Upper lobe of right lung (tissue), 1 donor: ENCODE measurements around the gene TTC6. TPM values are rescaled to one million over a fixed set of nuclear protein-coding genes. Genes with fewer than 3 reads are reported as not detected.

ENCODE experiments used
- ATAC-seq: fragments of 200-7000 bp; cut with Tn5 transposase; one replicate; pipeline ENCODE4 v1.9.1; 2020; ENCODE audit warnings: mild to moderate bottlenecking, moderate library complexity
- DNase-seq: peaks from one replicate; pipeline ENCODE4 v3.0.0-alpha.2; 2020
- H3K27ac ChIP-seq: fragments of 200-600 bp; one replicate; pipeline ENCODE4 v1.8.0; 2022
- H3K27me3 ChIP-seq: fragments of 200-600 bp; one replicate; pipeline ENCODE4 v1.8.0; 2022; ENCODE audit warnings: mild to moderate bottlenecking
- H3K36me3 ChIP-seq: fragments of 200-600 bp; one replicate; pipeline ENCODE4 v1.8.0; 2022
- H3K4me1 ChIP-seq: fragments of 200-600 bp; one replicate; pipeline ENCODE4 v1.8.0; 2022
- H3K4me3 ChIP-seq: fragments of 200-600 bp; one replicate; pipeline ENCODE4 v1.8.0; 2022; ENCODE audit warnings: mild to moderate bottlenecking
- H3K9me3 ChIP-seq: fragments of 200-600 bp; one replicate; pipeline ENCODE4 v1.8.0; 2022
- intact Hi-C: fragments of 100-400 bp; cut with DNase I; formaldehyde crosslinking; loops from one replicate; pipeline ENCODE4 v1.11.0; 2022
- total RNA-seq: library from RNA; stranded (reverse); fragmentation: NEBNext Ultra II Directional; extraction: Animal tissue kit (Norgen Biotek cat#: 25700); gene quantifications from one replicate; pipeline ENCODE4 v1.2.1, GENCODE V29; 2021
- TF ChIP-seq, protein P1 (sequence below): fragments of 200-600 bp; IDR thresholded peaks from one replicate; pipeline ENCODE4 v1.8.0; 2022; ENCODE audit warnings: antibody characterized with exemption
- donor health status: DM: no; HTN: yes; CAD: no; lungs with severe emphysema.

Gene TTC6
- total RNA-seq, 1 donor from 2014 or later: 7.9 TPM

DNA sequence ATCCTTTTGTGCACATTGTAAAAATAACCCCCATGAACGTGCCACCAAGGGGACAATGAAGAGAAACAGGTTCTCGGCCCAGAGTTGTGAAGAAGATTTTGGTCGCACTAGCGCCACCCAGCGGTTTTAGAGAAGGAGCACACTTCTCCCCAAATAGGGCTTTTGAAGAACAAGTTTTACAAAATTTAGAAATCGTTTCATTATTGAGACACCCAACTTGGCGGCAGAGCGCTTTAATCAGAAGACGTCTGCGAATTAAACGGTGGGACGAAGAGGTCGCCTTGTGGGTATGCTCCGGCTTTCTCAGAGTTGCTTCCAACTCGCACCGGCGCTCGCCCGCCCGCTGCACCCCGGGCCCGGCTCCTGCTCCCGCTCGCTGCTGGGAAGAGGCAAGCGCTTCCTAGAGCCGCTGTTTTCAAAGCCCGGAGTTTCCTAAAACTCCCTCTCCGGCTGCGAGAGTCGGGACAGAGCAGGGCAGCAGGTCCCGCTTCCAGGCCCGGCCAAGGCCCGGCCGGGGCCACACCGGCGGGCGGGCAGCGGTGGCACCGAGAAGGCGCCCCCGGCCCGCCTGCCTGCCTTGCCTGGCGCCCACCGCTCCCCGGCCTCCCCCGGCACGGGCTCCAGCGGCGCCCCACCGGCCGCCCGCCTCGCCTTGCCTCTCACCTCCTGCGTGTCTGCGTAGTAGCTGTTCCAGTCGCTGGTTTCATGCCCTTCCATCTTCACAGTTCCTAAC is 1.0 kb upstream of the TTC6 start:
- intact Hi-C loops: no loop called here
- H3K27ac ChIP-seq: peak overlapping the region; percentile 87

GRCh38 chr14:37595809-37596621 is 586 bp downstream of the TTC6 start:
- H3K36me3 ChIP-seq: no peaks in the 10 kb centered on the region
- peak; percentile 91 for DNase-seq
- intact Hi-C loops: no loop called here
- H3K27me3 ChIP-seq: peaks cover 89% of the 10 kb centered on the region
- peak overlapping the region; percentile 52 for H3K4me3 ChIP-seq
- peaks cover 20% of the 10 kb centered on the region for H3K4me1 ChIP-seq
- ATAC-seq: peak; percentile 70
- TF ChIP-seq, protein P1, sequence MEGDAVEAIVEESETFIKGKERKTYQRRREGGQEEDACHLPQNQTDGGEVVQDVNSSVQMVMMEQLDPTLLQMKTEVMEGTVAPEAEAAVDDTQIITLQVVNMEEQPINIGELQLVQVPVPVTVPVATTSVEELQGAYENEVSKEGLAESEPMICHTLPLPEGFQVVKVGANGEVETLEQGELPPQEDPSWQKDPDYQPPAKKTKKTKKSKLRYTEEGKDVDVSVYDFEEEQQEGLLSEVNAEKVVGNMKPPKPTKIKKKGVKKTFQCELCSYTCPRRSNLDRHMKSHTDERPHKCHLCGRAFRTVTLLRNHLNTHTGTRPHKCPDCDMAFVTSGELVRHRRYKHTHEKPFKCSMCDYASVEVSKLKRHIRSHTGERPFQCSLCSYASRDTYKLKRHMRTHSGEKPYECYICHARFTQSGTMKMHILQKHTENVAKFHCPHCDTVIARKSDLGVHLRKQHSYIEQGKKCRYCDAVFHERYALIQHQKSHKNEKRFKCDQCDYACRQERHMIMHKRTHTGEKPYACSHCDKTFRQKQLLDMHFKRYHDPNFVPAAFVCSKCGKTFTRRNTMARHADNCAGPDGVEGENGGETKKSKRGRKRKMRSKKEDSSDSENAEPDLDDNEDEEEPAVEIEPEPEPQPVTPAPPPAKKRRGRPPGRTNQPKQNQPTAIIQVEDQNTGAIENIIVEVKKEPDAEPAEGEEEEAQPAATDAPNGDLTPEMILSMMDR: no peak
- H3K27ac ChIP-seq: peak overlapping the region; percentile 87
- no peaks in the 10 kb centered on the region for H3K9me3 ChIP-seq

More for the DNA sequence above, 1.0 kb upstream of the TTC6 start:
- Histone ChIP-seq H3K27me3 (peaks cover 89% of the 10 kb centered on the region), H3K4me1 (peaks cover 13% of the 10 kb centered on the region), H3K36me3 (no peaks in the 10 kb centered on the region), H3K9me3 (no peaks in the 10 kb centered on the region), H3K4me3 (peak overlapping the region; percentile 54)
- DNase-seq (peak; percentile 78), ATAC-seq (peak; percentile 24)
- TF ChIP-seq, protein P1: peak; percentile 71

DNA sequence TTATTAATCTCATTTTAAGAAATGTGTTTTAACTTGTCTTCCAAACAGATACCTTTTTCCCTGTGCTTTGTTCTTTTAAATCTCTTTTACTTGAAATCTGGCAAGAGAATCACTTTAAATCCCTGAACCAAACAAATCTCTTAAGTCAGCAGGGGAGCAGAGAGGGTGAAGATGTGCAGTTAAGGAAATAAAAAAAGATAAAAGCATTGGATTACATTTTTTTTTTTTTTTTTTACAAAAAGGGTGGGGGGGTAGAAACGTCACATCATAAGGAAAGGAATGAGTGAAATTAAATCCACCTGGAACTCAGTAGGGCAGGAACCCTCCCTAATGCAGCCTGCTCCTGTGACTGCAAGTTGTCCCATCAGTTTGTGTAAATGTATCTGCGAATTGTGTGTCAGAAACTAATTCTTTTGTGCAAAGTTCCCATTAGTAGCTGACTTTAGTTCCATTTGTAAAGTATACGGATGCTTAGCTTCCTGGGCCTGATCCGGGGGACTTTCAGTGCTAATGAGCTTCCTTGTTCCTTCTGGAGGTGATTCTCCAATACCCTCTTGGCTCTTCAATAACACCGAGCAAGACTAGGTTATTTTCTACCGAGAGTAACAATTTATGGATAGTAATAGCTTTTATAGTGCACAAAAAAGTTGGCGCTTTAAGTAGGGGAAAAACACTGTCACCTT is 1.5 kb downstream of the TTC6 start:
- Histone ChIP-seq H3K9me3 (no peaks in the 10 kb centered on the region), H3K4me1 (peaks cover 20% of the 10 kb centered on the region), H3K4me3 (peak overlapping the region; percentile 46), H3K27ac (no peak overlapping the region), H3K36me3 (no peaks in the 10 kb centered on the region), H3K27me3 (peaks cover 89% of the 10 kb centered on the region)
- intact Hi-C loops: no loop called here
- TF ChIP-seq, protein P1: no peak
- DNase-seq (no peak), ATAC-seq (no peak)

- H3K27ac ChIP-seq: peak overlapping the region; percentile 86
- peak overlapping the region; percentile 46 for H3K4me3 ChIP-seq
- H3K9me3 ChIP-seq: no peaks in the 10 kb centered on the region
- H3K27me3 ChIP-seq: peaks cover 89% of the 10 kb centered on the region
- peaks cover 20% of the 10 kb centered on the region for H3K4me1 ChIP-seq
- intact Hi-C loops: no loop called here
- no peak for ATAC-seq
- TF ChIP-seq, protein P1: peak; percentile 31
- DNase-seq: peak; percentile 77
- no peaks in the 10 kb centered on the region for H3K36me3 ChIP-seq
Measured at GRCh38 chr14:37597538-37597913, 2.1 kb downstream of the TTC6 start.

DNA sequence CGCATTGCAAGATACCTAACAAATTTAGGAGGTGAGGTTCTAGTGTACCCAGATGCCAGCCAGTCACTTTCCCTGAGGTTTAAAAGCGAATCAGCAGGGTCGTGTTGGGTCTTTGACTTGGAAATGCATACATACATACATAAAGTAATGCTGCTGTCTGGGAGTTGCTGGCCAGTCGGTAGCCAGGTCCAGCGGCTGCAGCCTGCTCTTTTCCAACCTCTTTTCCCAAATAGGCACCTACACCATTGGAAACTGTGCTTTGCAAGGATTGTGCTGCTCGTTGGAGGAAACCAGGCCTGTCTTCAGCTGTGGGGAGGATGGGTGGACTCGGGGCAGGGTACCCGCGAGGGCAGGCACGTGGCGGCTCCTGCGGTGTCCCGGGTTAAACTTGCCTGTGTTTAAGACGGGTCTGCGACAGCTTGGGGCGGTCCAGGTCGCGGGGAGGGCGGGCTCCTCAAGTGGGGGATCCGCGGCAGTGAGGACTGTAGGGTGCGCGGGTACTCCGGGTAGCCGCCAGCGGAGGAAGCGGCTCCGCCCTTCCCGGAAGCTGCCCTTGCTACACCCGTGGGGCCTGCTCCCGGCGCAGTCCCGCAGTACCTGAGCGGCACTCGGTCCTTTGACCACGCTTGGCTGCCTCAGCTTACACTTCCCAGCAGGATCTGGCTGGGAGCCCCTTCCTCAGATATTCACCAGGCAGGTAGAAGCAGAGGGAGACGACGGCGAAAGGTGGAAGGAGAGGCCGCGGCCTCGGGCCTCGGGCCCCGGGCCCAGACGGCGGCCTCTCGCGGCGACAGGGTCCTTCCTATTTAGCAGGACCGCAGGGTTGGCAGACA is 2.7 kb downstream of the TTC6 start:
- intact Hi-C loops: no loop called here
- TF ChIP-seq, protein P1: no peak
- H3K4me3 ChIP-seq: peak overlapping the region; percentile 46
- DNase-seq (peak; percentile 90), ATAC-seq (peak; percentile 73)
- peaks cover 20% of the 10 kb centered on the region for H3K4me1 ChIP-seq
- H3K27ac ChIP-seq: peak overlapping the region; percentile 86
- peaks cover 89% of the 10 kb centered on the region for H3K27me3 ChIP-seq
- H3K9me3 ChIP-seq: no peaks in the 10 kb centered on the region
- H3K36me3 ChIP-seq: no peaks in the 10 kb centered on the region
